Stimulated activated CD8-positive, alpha-beta memory T cell treated with anti-CD3 and anti-CD28 coated beads, Interleukin-2, amount 100 ng/mL, for 48 hours (primary cell): ENCODE data around the gene PRKX.
"Not testable (repeated sequence)": the region's sequence is repeated elsewhere in the genome, so short reads cannot be mapped to it uniquely, and the experiment has no call there.

ENCODE experiments used
- DNase-seq, 2 donors: peaks; one replicate each; pipeline ENCODE4 v3.0.0-alpha.2; 2020; ENCODE audit warnings: low read depth in 2 of 2

PRKX gene

GRCh38 chrX:3711331-3711917, 2.0 kb downstream of the PRKX start:
- no peak for DNase-seq

GRCh38 chrX:3707673-3708274, 5.7 kb downstream of the PRKX start:
- DNase-seq: not testable (repeated sequence)

GRCh38 chrX:3706481-3706880, 7.0 kb downstream of the PRKX start:
- no peak for DNase-seq

- not testable (repeated sequence) for DNase-seq
Measured at GRCh38 chrX:3703251-3703650, 10.2 kb downstream of the PRKX start.

GRCh38 chrX:3702095-3702494, 11.4 kb downstream of the PRKX start:
- not testable (repeated sequence) for DNase-seq

- not testable (repeated sequence) for DNase-seq
Measured at GRCh38 chrX:3701445-3701928, 12.0 kb downstream of the PRKX start.

GRCh38 chrX:3699821-3700381, 13.5 kb downstream of the PRKX start:
- no peak for DNase-seq

DNA sequence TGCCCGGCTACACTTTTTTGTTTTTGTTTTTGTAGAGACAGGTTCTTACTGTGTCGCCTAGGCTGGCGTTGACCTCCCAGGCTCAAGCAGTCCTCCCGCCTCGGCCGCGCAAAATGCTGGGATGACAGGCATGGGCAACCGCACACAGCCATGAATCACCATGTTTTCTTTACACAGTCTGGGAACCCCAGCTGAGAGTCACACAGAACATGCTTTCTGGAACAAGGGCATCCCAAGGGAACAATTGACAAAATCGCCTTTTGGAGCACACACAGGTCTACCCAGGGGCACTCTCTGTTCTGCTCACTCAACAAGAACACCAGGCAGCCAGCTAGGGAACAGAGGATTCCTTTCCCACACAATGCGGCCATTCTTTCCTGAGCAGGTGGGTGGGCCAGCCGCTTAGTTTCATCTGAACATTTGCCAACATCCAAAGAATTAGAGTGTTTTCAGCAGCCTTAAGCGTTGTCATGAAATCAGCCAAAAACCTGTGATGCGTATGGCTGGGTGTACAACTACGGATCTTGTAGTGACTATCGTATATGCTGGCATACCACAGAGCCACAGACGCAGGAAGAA, 15.7 kb downstream of the PRKX start:
- DNase-seq: no peak

DNA sequence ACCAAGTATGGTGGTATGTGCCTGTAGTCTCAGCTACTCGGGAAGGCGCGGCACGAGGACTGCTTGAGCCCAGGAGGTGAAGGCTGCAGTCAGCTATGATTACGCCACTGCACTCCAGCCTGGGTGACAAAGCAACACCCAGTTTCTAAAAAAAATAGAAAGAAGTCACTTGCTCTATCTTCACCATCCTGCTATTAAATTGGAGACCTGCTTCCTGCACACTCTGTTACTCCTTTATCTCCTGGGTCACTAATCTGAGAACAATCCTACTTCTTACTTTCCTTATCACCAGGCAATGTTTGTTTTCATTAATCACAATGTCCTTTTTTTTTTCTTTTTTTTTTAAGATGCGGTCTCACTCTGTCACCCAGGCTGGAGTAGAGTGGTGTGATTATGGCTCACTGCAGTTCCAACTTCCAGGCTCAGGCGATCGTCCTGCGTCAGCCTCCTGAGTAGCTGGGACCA, 16.2 kb downstream of the PRKX start:
- no peak for DNase-seq

GRCh38 chrX:3695536-3695935, 17.9 kb downstream of the PRKX start:
- no peak for DNase-seq

GRCh38 chrX:3690140-3690539, 23.3 kb downstream of the PRKX start:
- no peak for DNase-seq

GRCh38 chrX:3683236-3683635, 30.2 kb downstream of the PRKX start:
- DNase-seq: not testable (repeated sequence)

DNA sequence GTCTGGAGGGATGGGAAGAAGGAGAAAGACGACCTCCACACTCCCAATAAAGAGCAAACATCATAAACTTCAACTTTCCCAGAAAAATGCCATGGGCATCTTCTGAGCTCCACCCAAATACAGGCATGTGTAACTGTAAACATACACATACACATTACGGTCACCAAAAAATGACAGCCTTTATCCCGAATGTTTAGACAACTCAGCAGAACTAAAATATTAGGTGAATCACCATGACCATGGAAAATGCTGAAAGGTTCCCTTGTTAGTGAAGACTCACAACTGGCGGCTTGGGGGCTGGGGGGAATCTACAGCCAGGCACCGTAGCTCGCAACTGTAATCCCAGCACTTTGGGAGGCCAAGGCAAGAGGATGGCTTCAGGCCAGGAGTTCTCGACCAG, 33.0 kb downstream of the PRKX start:
- no peak for DNase-seq

GRCh38 chrX:3679669-3680068, 33.8 kb downstream of the PRKX start:
- DNase-seq: no peak

DNA sequence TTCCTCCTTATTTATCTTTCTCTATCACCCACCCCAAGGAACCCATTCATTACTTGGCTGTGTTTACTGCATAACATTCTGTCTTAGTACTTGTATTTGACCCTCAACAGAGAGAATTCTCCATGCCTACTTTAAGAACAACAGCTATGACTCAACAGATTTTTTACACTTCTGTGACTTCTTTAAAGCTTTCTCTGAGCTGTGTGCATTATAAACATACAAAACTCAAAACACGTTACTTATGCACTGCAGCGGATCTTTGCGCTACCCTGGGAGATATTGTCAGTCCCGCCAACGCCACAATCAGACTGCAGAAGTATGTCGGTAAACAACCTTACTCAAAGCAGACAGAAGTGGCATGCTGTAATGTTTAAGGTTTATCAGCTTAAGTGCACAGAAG, 35.1 kb downstream of the PRKX start:
- DNase-seq: no peak

DNA sequence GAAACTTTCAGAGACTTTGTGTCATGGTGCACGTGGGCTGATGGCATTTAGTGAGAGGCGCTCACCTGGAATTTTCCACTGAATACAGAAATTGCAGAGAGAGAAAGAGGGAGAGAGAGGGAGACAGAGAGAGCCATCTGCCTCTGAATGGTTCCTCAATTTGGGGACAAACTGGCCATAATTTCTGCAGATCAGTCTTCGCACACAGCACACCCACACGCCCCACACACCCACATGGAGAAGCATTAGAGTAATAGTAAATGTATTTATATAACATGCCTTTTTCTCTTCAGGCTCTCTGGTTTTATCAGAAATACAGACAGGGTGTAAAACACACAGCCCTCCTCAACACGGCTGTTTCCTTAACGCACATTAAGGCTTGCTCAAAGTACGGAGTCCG, 38.6 kb downstream of the PRKX start:
- no peak for DNase-seq

DNA sequence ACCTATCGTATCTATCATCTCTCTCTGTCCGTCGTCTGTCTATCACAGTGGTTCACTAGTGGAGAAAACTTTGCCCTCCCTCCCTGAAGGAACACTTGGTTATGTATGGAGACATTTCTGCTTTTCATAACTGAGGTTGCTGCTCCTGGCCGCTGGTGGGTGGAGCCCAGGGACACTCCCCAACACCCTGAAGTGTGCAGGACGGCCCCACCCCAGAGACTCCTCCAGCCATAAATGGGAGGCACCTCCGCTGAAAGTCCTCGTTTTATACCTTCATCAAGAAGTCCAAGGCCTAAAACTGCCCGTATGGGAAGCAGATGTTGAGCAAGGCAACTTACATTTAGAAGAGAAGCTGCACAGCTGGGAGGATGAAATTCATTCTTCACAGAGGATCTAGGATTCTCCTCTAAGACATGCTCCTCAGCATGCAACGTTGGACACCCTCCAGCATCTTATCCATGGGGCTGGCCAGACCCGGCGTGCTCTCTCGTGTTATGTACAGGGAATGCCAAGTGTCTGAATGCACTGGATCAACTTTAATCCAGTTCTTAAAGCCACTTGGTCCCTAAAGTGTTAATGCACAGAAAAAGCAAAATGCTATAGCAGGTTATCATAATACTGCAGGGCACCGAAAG, 43.5 kb downstream of the PRKX start:
- DNase-seq: no peak

GRCh38 chrX:3666975-3667374, 46.5 kb downstream of the PRKX start:
- no peak for DNase-seq

- no peak for DNase-seq
Measured at GRCh38 chrX:3664921-3665320, 48.5 kb downstream of the PRKX start.

- DNase-seq: not testable (repeated sequence)
Measured at GRCh38 chrX:3663576-3664250, 49.7 kb downstream of the PRKX start.

GRCh38 chrX:3659761-3660160, 53.7 kb downstream of the PRKX start:
- no peak for DNase-seq

DNA sequence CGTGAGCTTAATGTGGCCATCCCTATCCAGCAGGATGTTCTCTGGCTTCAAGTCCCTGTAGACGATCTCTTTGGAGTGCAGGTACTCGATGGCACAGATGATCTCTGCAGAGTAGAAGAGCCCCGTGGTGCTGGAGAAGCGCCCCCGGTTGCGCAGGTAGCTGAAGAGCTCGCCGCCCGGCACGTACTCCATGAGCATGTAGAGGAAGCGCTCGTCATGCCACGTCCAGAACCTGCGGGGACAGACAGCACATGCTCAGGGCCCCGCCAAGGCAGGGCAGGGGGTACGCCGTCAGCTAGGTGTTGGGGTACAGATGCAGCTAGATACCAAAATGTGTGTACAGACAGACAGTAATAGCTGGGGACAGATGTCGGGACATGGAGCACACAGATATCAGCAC, 58.3 kb downstream of the PRKX start:
- DNase-seq: no peak
